ENCODE data around the gene SVEP1. TPM values are rescaled to one million over a fixed set of nuclear protein-coding genes. Genes with fewer than 3 reads are reported as not detected.

Gene SVEP1
- total RNA-seq = 16.3 TPM

DNA sequence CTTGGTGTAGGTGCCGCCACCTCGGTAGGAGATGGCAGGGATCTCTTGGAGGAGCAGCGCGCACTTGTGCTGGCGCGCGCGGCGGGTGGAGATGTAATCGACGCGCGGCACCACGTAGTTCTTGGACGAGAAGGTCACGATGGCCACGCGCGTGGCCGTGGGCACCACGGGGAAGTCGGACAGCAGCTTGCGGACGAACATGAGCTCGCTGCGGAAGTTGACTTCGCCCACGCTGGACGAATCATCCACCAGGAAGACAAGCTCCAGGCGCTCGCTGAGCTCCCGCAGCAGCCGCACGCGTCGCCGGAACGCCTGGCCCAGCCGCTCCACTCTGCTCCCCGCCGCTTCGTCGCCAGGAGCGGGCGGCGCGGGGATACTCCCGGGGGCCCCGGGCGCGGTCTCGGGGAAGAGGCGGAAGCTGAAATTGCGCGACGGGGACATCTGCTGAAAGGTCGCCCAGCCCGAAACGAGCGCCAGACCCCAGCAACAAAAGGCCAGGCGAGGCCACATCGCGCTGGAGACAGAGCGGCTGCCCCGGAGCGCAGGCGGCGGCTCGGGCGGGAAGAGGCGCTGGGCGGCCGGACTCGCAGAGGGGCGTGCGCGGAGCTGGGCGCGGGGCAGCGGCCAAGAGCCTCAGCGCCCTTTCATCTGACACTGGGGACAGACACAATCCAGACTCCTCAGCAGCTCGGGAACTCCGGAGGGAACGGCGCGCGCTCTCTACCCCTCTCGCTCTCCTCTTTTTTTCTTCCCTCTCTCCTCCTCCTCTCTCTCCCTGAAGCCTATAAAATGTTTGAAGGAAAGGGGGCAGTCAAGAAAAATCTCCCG is at the start of gene SVEP1:
SVEP1 (minus strand) TSS at position 708 of the 828 bp plus-strand sequence; CDS start at position 510, 198 bp downstream.

GRCh38 chr9:110337727-110338126 is 241.8 kb downstream of the SVEP1 start, which contains the start of gene TXNDC8:
TSS of gene TXNDC8 (minus strand) at chr9:110337863.

Small RNA genes within 50 kb of the gene (small RNA-seq; reads per million reads assigned to genes)
- gene RNU6-1039P (ENCODE audit: low replicate concordance) = not detected

Other genes starting within 250 kb of the SVEP1 start
- gene TXNDC8, start 241.9 kb downstream of the SVEP1 start, total RNA-seq = not detected
- gene MUSK, start 89.0 kb upstream of the SVEP1 start, total RNA-seq = 0.31 TPM

Measured in parietal lobe (tissue), 2 donors.